Transverse colon (tissue), 4 donors: Measurements from ENCODE around the gene NDUFS3.

Experiments used
- CTCF ChIP-seq, 5 experiments: fragments of 200-600 bp in 3 of 5; fragments of 450-650 bp in 2 of 5; sonication (generic) in 3 of 5; IDR thresholded peaks; 1 replicate in 2 of 5; 2 replicates in 3 of 5; pipeline ENCODE4 v1.5.1; 2016 to 2017; ENCODE audit warnings: antibody characterized with exemption in 5 of 5, inconsistent platforms in 3 of 5, mild to moderate bottlenecking in 2 of 5, moderate library complexity in 1 of 5
- POLR2A ChIP-seq: fragments of 450-650 bp; IDR thresholded peaks from one replicate; pipeline ENCODE4 v1.6.1; 2016; ENCODE audit warnings: antibody characterized with exemption, mild to moderate bottlenecking, moderate library complexity
- POLR2AphosphoS5 ChIP-seq, 3 donors: sonication (generic); formaldehyde crosslinking; IDR thresholded peaks; one replicate each; pipeline ENCODE4 v1.6.1; 2016; ENCODE audit warnings: antibody characterized with exemption in 3 of 3

GRCh38 chr11:47586098-47586855, 7.4 kb downstream of the NDUFS3 start, which contains the start of gene FAM180B:
- TF ChIP-seq CTCF (IDR thresholded peaks at IDR 0.05), result no peak
- no peak for TF ChIP-seq POLR2A
- no peak for TF ChIP-seq POLR2AphosphoS5 (IDR thresholded peaks at IDR 0.05)
